ENCODE data around the gene FOXK1.

The FOXK1 gene

GRCh38 chr7:4748231-4748681 is 66.2 kb downstream of the FOXK1 start:
- Histone ChIP-seq H3K27ac (ENCODE audit: low read length) (peak overlapping the region; percentile 34; the same call in 1 of the 2 replicates), H3K4me1 (ENCODE audit: low read length) (peaks cover 15% of the 10 kb centered on the region; the same call in 1 of the 2 replicates), H3K9me3 (ENCODE audit: insufficient read depth, low read length) (no peaks in the 10 kb centered on the region), H3K9ac (ENCODE audit: low read length) (no peak overlapping the region), H3K4me2 (ENCODE audit: low read length) (no peak overlapping the region; the same call in 1 of the 2 replicates), H3K27me3 (ENCODE audit: low read depth, low read length) (no peaks in the 10 kb centered on the region), H3K4me3 (ENCODE audit: low read length) (no peak overlapping the region), H2AFZ (ENCODE audit: low read depth, low read length) (no peak overlapping the region), H4K20me1 (ENCODE audit: insufficient read depth, low read length) (peaks cover 3% of the 10 kb centered on the region; the same call in 1 of the 2 replicates), H3K36me3 (replicated peaks; ENCODE audit: low read depth, low read length) (peaks cover 3% of the 10 kb centered on the region), H3K79me2 (ENCODE audit: low read length) (peaks cover 16% of the 10 kb centered on the region)
- TF ChIP-seq CTCF (IDR thresholded peaks at IDR 0.05; ENCODE audit: low read depth, low read length) (no peak), EZH2phosphoT487 (IDR thresholded peaks at IDR 0.05; ENCODE audit: low read depth) (no peak)

- no peak overlapping the region for H3K9ac ChIP-seq (ENCODE audit: low read length)
- no peaks in the 10 kb centered on the region for H3K27me3 ChIP-seq (ENCODE audit: low read depth, low read length)
- peaks cover 16% of the 10 kb centered on the region for H3K79me2 ChIP-seq (ENCODE audit: low read length)
- H4K20me1 ChIP-seq (ENCODE audit: insufficient read depth, low read length), result peaks cover 9% of the 10 kb centered on the region; the same call in 1 of the 2 replicates
- H3K4me1 ChIP-seq (ENCODE audit: low read length), result peaks cover 15% of the 10 kb centered on the region; the same call in 1 of the 2 replicates
- no peak overlapping the region for H3K27ac ChIP-seq (ENCODE audit: low read length)
- no peak overlapping the region for H3K4me2 ChIP-seq (ENCODE audit: low read length)
- H2AFZ ChIP-seq (ENCODE audit: low read depth, low read length), result no peak overlapping the region
- no peak overlapping the region for H3K4me3 ChIP-seq (ENCODE audit: low read length)
- TF ChIP-seq CTCF (IDR thresholded peaks at IDR 0.05; ENCODE audit: low read depth, low read length) (no peak), EZH2phosphoT487 (IDR thresholded peaks at IDR 0.05; ENCODE audit: low read depth) (no peak)
- no peaks in the 10 kb centered on the region for H3K9me3 ChIP-seq (ENCODE audit: insufficient read depth, low read length)
- peaks cover 4% of the 10 kb centered on the region for H3K36me3 ChIP-seq (replicated peaks; ENCODE audit: low read depth, low read length)
Measured at GRCh38 chr7:4749363-4749762, 67.3 kb downstream of the FOXK1 start.

GRCh38 chr7:4749798-4750197 is 67.7 kb downstream of the FOXK1 start:
- TF ChIP-seq EZH2phosphoT487 (IDR thresholded peaks at IDR 0.05; ENCODE audit: low read depth) (no peak), CTCF (IDR thresholded peaks at IDR 0.05; ENCODE audit: low read depth, low read length) (no peak)
- H3K4me1 ChIP-seq (ENCODE audit: low read length), result peaks cover 13% of the 10 kb centered on the region; the same call in 1 of the 2 replicates
- peaks cover 7% of the 10 kb centered on the region for H3K36me3 ChIP-seq (replicated peaks; ENCODE audit: low read depth, low read length)
- no peak overlapping the region for H3K9ac ChIP-seq (ENCODE audit: low read length)
- H3K4me2 ChIP-seq (ENCODE audit: low read length), result no peak overlapping the region
- H3K27me3 ChIP-seq (ENCODE audit: low read depth, low read length), result no peaks in the 10 kb centered on the region
- H4K20me1 ChIP-seq (ENCODE audit: insufficient read depth, low read length), result peaks cover 9% of the 10 kb centered on the region; the same call in 1 of the 2 replicates
- no peak overlapping the region for H2AFZ ChIP-seq (ENCODE audit: low read depth, low read length)
- H3K27ac ChIP-seq (ENCODE audit: low read length), result no peak overlapping the region
- H3K79me2 ChIP-seq (ENCODE audit: low read length), result peaks cover 16% of the 10 kb centered on the region
- H3K9me3 ChIP-seq (ENCODE audit: insufficient read depth, low read length), result no peaks in the 10 kb centered on the region
- H3K4me3 ChIP-seq (ENCODE audit: low read length), result no peak overlapping the region

GRCh38 chr7:4751398-4751947 is 69.4 kb downstream of the FOXK1 start:
- H3K27ac ChIP-seq (ENCODE audit: low read length), result no peak overlapping the region
- no peak overlapping the region for H3K4me3 ChIP-seq (ENCODE audit: low read length)
- H3K9me3 ChIP-seq (ENCODE audit: insufficient read depth, low read length), result no peaks in the 10 kb centered on the region
- peaks cover 10% of the 10 kb centered on the region; the same call in 1 of the 2 replicates for H3K4me1 ChIP-seq (ENCODE audit: low read length)
- no peak overlapping the region for H3K9ac ChIP-seq (ENCODE audit: low read length)
- H3K4me2 ChIP-seq (ENCODE audit: low read length), result no peak overlapping the region
- H4K20me1 ChIP-seq (ENCODE audit: insufficient read depth, low read length), result peaks cover 9% of the 10 kb centered on the region; the same call in 1 of the 2 replicates
- H3K27me3 ChIP-seq (ENCODE audit: low read depth, low read length), result no peaks in the 10 kb centered on the region
- no peak overlapping the region for H2AFZ ChIP-seq (ENCODE audit: low read depth, low read length)
- H3K79me2 ChIP-seq (ENCODE audit: low read length), result peaks cover 11% of the 10 kb centered on the region
- peaks cover 10% of the 10 kb centered on the region for H3K36me3 ChIP-seq (replicated peaks; ENCODE audit: low read depth, low read length)
- TF ChIP-seq EZH2phosphoT487 (IDR thresholded peaks at IDR 0.05; ENCODE audit: low read depth) (no peak), CTCF (IDR thresholded peaks at IDR 0.05; ENCODE audit: low read depth, low read length) (no peak)
